Measurements from ENCODE around the gene CYP2U1.
"Not testable (repeated sequence)": the region's sequence is repeated elsewhere in the genome, so short reads cannot be mapped to it uniquely, and the experiment has no call there.

Gene CYP2U1

GRCh38 chr4:107930821-107931774 lies at the start of gene CYP2U1:
CYP2U1 (plus strand) TSS chr4:107931549; CDS start chr4:107931644, 95 bp downstream.
- DNase-seq = peak; percentile 89

- no peak for DNase-seq
These were observed 45.5 kb upstream of the CYP2U1 start for GRCh38 chr4:107885865-107886264.

DNA sequence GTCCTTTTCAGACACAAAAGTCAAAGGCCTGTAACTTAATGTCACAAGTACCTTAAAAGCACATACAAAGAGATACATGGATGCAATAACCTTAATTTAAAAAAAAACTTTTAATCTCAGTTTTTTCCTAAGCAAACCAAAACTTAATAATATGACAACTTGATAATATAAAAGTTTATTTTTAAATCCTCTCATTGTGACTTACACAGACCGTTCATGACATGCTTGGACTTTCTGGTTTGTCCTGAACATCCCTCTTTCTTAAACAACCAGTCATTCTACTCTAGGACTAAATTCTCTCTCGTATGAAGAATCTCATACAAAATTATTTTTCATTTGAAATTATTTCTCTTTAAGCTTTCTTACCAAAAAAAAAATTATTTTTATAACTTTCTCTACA lies 43.1 kb upstream of the CYP2U1 start:
- DNase-seq = no peak

GRCh38 chr4:107890779-107891178 lies 40.6 kb upstream of the CYP2U1 start:
- DNase-seq = no peak

DNA sequence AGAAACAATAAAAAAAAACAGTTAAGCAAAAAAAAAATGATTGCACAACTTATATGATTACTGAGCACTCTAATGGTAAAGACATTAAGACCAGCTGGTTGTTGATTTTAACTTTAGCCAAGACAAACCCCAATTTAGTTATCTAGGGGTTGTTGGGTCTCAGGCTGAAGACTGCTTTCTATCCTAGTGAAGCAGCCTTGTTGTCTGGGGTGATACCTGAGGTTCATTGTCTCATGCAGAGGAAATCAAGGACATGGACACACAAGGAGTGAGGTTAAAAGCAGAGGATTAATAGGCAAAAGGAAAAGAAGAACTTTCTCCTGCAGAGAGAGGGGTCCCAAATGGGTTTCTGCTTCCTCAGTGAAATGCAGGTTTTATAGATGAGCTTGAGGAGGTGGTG lies 40.0 kb upstream of the CYP2U1 start:
- DNase-seq = no peak

DNA sequence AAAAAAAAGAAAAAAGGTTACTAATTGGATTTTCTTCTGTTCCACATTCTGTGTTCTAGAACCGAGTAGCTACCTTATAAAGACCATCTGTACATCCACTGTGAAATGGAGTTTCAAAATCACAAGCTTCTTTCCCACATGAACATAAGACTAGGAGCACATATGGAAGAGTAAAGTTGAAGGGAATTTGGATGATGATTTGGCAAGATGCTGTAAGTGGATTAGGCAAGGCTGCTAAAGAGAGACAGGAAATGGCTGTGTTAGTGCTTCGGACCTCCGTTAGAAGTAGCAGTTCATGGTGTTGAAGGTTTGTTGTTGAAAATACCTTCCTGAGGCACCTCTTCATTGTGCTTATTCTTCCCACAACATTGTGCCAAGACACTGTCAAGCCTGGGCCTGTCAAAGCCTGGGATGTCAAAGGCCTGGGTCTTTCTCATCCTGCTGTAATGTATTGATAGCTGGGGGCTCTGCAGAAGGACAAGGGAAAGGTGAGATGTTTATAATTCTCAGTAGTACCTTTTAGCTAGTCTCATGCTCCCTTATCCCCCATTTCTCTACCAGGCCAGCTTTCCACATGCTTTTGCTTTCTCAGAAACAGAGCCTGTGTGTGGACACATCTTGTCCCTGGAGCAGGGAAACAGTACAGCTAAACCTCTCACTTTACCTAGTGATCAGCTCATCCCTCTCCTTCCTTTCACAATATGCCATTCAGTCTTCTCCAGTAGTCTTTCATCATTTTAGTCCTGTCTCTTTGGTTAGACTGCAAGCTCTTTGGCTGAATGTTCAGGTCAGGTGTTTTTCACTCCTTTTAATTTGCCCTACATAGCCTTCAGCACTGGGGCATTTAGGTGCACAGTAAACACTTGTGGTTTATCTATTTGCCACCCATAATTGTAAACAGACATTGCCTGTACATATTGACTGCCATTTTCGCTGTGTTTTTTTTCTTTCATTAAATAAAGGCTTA lies 37.9 kb upstream of the CYP2U1 start:
- no peak for DNase-seq

GRCh38 chr4:107894138-107894603 lies 37.2 kb upstream of the CYP2U1 start:
- DNase-seq = no peak

GRCh38 chr4:107896158-107896645 lies 35.1 kb upstream of the CYP2U1 start:
- DNase-seq = no peak

DNA sequence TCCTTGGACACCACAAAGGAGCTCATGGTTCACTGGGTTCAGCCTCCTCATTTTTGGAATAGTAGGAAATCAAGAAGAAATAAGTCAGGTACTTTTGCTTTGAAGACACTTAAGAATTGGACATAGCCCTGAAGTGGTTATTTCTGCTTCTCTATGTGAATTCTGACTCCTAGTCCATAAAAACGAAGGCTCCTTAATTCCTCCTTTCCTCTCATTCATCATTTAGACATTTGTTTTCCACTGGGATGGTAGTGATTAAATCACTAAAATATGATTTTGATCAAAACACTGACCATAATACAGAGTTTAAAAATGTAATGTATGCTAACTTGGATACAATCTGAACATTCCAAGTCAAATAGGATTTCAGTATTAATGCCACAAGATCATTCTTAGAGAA lies 34.7 kb upstream of the CYP2U1 start:
- no peak for DNase-seq

DNA sequence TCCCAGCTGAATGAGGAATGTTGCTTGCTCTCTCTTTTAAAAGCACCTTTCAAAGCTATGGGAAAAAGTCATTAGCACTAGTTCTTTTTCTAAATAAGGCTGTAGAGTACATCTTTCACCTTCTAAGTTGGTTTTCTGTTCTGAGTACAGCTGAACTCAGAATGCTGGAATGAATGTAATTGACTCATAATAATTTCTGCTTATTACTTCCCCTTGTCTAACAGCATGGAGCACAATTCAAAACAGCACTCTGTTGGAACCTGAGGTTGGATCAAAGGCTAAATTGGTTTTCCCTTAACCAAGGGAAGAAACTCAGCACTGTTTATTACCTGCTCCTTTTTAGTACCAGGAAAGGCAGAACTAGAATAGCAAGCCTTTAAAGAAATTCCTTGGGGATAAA lies 33.5 kb upstream of the CYP2U1 start:
- no peak for DNase-seq

DNA sequence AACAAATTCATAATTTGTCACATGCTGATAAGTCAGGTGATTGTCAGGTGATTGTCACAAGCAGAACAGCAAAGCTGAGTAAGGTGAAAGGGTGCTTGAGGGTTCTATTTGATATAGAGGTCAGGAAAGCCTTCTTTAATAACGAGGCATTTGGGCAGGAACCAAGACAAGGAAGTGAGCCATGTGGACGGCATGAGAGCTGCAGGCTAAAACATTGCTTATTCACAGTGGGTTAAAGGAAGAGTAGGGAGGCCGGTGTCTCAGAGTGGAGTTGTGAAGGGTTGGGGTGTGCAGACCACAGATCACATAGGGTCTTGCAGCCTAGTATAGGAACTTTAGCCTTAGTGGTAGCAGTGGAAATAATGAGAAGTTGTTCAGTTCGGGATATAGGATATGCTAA lies 31.3 kb upstream of the CYP2U1 start:
- DNase-seq = no peak

DNA sequence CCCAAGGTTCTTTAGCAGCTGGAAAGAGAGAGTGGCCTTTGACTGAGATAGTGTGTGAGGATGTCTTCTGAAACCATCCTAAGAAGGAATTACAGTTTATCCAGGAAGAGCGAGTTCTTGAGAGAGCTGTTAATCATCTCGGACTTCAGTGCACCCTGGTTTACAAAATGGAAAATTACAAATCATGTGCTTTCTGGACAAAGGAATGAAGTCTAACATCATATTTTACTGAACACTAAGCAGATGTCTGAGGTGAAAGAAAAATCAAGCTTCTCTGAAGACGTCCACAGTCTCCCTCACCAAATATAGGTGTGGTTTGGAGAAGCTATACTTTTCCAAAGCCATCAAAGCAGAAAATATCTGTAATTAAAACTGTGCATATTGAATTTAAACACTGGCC lies 30.8 kb upstream of the CYP2U1 start:
- no peak for DNase-seq

GRCh38 chr4:107901213-107901934 lies 30.0 kb upstream of the CYP2U1 start:
- DNase-seq = no peak

GRCh38 chr4:107902715-107903114 lies 28.6 kb upstream of the CYP2U1 start:
- DNase-seq = no peak

DNA sequence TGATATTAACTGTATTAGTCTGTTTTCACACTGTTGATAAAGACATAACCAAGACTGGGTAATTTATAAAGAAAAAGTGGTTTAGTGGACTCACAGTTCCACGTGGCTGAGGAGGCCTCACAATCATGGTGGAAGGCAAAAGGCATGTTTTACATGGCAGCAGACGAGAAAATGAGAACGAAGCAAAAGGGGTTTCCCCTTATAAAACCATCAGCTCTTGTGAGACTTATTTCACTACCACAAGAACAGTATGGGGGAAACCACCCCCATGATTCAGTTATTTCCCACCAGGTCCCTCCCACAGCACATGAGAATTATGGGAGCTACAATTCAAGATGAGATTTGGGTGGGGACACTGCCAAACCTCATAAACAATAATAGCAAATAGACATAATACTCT lies 26.3 kb upstream of the CYP2U1 start:
- DNase-seq = not testable (repeated sequence)

- no peak for DNase-seq
These were observed 24.8 kb upstream of the CYP2U1 start for GRCh38 chr4:107906458-107907100.

DNA sequence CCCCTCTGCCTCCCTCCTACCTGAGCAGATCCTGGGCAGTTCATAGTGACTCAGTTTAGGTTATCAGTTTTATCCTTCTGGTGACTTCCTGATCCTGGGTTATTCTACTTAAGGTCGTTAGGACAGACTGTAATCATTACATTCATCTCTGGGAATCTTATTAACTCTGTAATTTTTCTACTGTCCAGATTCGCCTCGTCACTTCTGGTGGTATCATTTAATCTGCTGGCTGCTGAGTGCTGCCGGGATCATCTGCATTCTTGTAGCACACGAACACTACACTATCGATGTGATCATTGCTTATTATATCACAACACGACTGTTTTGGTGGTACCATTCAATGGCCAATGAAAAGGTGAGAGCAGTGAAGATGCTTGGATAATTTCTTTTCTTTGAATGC lies 23.0 kb upstream of the CYP2U1 start:
- DNase-seq = no peak

DNA sequence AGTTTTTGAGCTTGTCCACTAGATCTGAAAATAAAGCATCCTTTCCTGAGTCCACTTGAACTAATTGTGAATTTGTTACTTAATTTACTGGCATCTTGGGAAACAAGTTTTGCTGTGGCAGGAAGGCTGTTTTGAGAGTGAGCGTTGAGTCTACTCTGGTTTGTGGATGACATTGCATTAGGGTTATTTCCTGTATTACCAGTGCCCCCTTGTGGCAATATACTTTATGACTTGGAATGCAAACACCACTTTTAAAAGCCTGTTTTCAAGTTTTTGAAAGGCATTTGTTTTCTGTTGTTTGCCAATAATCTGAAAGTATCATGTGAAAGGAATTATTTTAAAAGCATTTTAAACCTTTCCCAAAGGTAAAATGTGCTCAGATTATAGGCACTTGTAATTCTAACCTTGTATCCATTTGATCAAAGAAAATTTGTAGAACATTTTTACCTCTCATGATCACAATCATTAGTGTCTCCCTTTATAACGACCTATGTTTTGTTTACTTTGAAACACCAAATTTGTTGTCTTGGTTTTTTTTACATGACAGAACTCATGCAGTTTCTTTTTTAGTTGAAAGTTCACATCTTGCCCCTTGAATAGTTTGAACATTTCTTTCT lies 18.0 kb upstream of the CYP2U1 start:
- no peak for DNase-seq

- DNase-seq = no peak
These were observed 16.1 kb upstream of the CYP2U1 start for GRCh38 chr4:107915220-107915619.

GRCh38 chr4:107916623-107917022 lies 14.7 kb upstream of the CYP2U1 start:
- DNase-seq = no peak

DNA sequence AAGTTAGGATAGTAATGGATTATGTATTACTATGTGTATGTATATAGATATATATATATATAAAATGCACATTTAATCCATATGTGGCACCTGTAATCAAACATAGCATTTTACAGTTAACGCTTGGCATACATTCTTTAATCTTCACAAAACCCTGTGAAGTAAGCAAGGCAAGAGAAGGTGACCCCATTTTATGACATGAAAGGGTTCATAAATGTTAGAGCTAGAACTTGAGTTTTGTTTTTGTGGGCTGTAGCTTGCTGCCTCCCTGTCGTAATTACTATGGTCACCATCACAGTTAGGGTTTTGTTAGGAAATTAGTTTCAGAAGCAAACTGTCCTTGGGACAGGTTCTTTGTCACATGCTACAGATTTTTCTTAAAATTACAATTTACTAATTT lies 13.8 kb upstream of the CYP2U1 start:
- no peak for DNase-seq

Data from activated CD8-positive, alpha-beta memory T cell treated with anti-CD3 and anti-CD28 coated beads for 24 hours (primary cell).